COLO668 (cell line): ENCODE data around the gene MAP3K7.

ENCODE experiments used
- DNase-seq: peaks from one replicate; lab custom pipeline; 2025; ENCODE audit not compliant: unreplicated experiment; lab: John Stamatoyannopoulos, UW

MAP3K7 gene

GRCh38 chr6:90533615-90534336, 53.1 kb downstream of the MAP3K7 start:
- no peak for DNase-seq

- DNase-seq = no peak
Measured at GRCh38 chr6:90530882-90531281, 56.0 kb downstream of the MAP3K7 start.

- DNase-seq = no peak
Measured at GRCh38 chr6:90525421-90525820, 61.5 kb downstream of the MAP3K7 start.

- no peak for DNase-seq
Measured at GRCh38 chr6:90523779-90524310, 63.0 kb downstream of the MAP3K7 start.

GRCh38 chr6:90521955-90522354, 64.9 kb downstream of the MAP3K7 start:
- DNase-seq = no peak

GRCh38 chr6:90516074-90516660, 70.7 kb downstream of the MAP3K7 start:
- DNase-seq = no peak

- DNase-seq = no peak
Measured at GRCh38 chr6:90514496-90514895, 72.4 kb downstream of the MAP3K7 start.

GRCh38 chr6:90508753-90509152, 78.1 kb downstream of the MAP3K7 start:
- no peak for DNase-seq

GRCh38 chr6:90502866-90503407, 83.9 kb downstream of the MAP3K7 start:
- no peak for DNase-seq

GRCh38 chr6:90502381-90502780, 84.5 kb downstream of the MAP3K7 start:
- DNase-seq = no peak

GRCh38 chr6:90500458-90500857, 86.4 kb downstream of the MAP3K7 start:
- DNase-seq = no peak

GRCh38 chr6:90497411-90497810, 89.5 kb downstream of the MAP3K7 start:
- no peak for DNase-seq

- no peak for DNase-seq
Measured at GRCh38 chr6:90496258-90497016, 90.4 kb downstream of the MAP3K7 start.

GRCh38 chr6:90495216-90495817, 91.6 kb downstream of the MAP3K7 start:
- DNase-seq = no peak

GRCh38 chr6:90494067-90494780, 92.6 kb downstream of the MAP3K7 start:
- DNase-seq = no peak

GRCh38 chr6:90493332-90493731, 93.5 kb downstream of the MAP3K7 start:
- DNase-seq = no peak

- DNase-seq = no peak
Measured at GRCh38 chr6:90492798-90493197, 94.1 kb downstream of the MAP3K7 start.

- no peak for DNase-seq
Measured at GRCh38 chr6:90492369-90492768, 94.5 kb downstream of the MAP3K7 start.

- no peak for DNase-seq
Measured at GRCh38 chr6:90490030-90490716, 96.7 kb downstream of the MAP3K7 start.

- DNase-seq = no peak
Measured at GRCh38 chr6:90488816-90489215, 98.1 kb downstream of the MAP3K7 start.
